Measurements from ENCODE around the gene DMPK. TPM values are rescaled to one million over a fixed set of nuclear protein-coding genes. Genes with fewer than 3 reads are reported as not detected.

Gene DMPK
- total RNA-seq, 2 donors from 2014 or later = 57.9 to 81.4 TPM

GRCh38 chr19:45780448-45781213 is 1.7 kb downstream of the DMPK start:
- WGBS, 2 donors = 20 to 27% methylated on average over 13 of the region's 13 CpGs
- intact Hi-C loops (cut with DNase I) = no loop called here
- H3K4me1 ChIP-seq = peaks cover 50% of the 10 kb centered on the region
- H3K36me3 ChIP-seq (replicated peaks in 1 of 2; ENCODE audit: insufficient read depth in 1 of 2, low read depth in 2 of 2) = peaks cover 0 to 3% of the 10 kb centered on the region in 2 donors
- peak in 1 of 4 donors; percentile 50 for DNase-seq
- H3K4me3 ChIP-seq = no peak overlapping the region
- no peak for TF ChIP-seq CTCF (IDR thresholded peaks at IDR 0.05)
- no peak for TF ChIP-seq POLR2A (IDR thresholded peaks at IDR 0.05)
- H3K27me3 ChIP-seq = no peaks in the 10 kb centered on the region
- peak overlapping the region; percentile 70 to 90 (median 86) for H3K27ac ChIP-seq
- H3K9me3 ChIP-seq = no peaks in the 10 kb centered on the region
- no peak for ATAC-seq

- DNase-seq = peak in 2 of 4 donors; percentile 51 to 61
Observed at GRCh38 chr19:45780146-45780447, 2.2 kb downstream of the DMPK start.

GRCh38 chr19:45779231-45780145 is 2.8 kb downstream of the DMPK start:
- H3K27me3 ChIP-seq = no peaks in the 10 kb centered on the region
- DNase-seq = peak; percentile 96 to 99 (median 96)
- no peak overlapping the region for H3K4me3 ChIP-seq
- H3K36me3 ChIP-seq (replicated peaks in 1 of 2; ENCODE audit: insufficient read depth in 1 of 2, low read depth in 2 of 2) = peaks cover 0 to 3% of the 10 kb centered on the region in 2 donors
- H3K4me1 ChIP-seq = peaks cover 50% of the 10 kb centered on the region
- TF ChIP-seq CTCF (IDR thresholded peaks at IDR 0.05) (peak; percentile 52 to 86 (median 70)), POLR2A (IDR thresholded peaks at IDR 0.05) (peak in 1 of 3 donors; percentile 21)
- intact Hi-C loops (cut with DNase I) = no loop called here
- WGBS, 2 donors = 6 to 12% methylated on average over 31 to 48 of the region's 48 CpGs
- no peaks in the 10 kb centered on the region for H3K9me3 ChIP-seq
- H3K27ac ChIP-seq = peak overlapping the region; percentile 70 to 90 (median 86)
- peak; percentile 88 for ATAC-seq

More at GRCh38 chr19:45780146-45780447, 2.2 kb downstream of the DMPK start:
- H3K27ac ChIP-seq = peak overlapping the region; percentile 70 to 90 (median 86)
- no peaks in the 10 kb centered on the region for H3K27me3 ChIP-seq
- no peaks in the 10 kb centered on the region for H3K9me3 ChIP-seq
- no peak overlapping the region for H3K4me3 ChIP-seq
- H3K4me1 ChIP-seq = peaks cover 50% of the 10 kb centered on the region
- no peak for ATAC-seq
- intact Hi-C loops (cut with DNase I) = no loop called here
- no peak for TF ChIP-seq CTCF (IDR thresholded peaks at IDR 0.05)
- TF ChIP-seq POLR2A (IDR thresholded peaks at IDR 0.05) = no peak
- WGBS, 2 donors = 37 to 38% methylated on average over 4 of the region's 4 CpGs
- H3K36me3 ChIP-seq (replicated peaks in 1 of 2; ENCODE audit: insufficient read depth in 1 of 2, low read depth in 2 of 2) = peaks cover 0 to 3% of the 10 kb centered on the region in 2 donors

GRCh38 chr19:45778010-45778661 is 4.2 kb downstream of the DMPK start:
- peaks cover 60% of the 10 kb centered on the region for H3K4me1 ChIP-seq
- no peak for ATAC-seq
- no peak overlapping the region for H3K27ac ChIP-seq
- DNase-seq = no peak
- H3K27me3 ChIP-seq = no peaks in the 10 kb centered on the region
- TF ChIP-seq POLR2A (IDR thresholded peaks at IDR 0.05) (no peak), CTCF (IDR thresholded peaks at IDR 0.05) (no peak)
- no peak overlapping the region for H3K4me3 ChIP-seq
- H3K9me3 ChIP-seq = no peaks in the 10 kb centered on the region
- intact Hi-C loops (cut with DNase I) = no loop called here
- WGBS, 2 donors = 92 to 94% methylated on average over 14 to 27 of the region's 28 CpGs
- peaks cover 0 to 3% of the 10 kb centered on the region in 2 donors for H3K36me3 ChIP-seq (replicated peaks in 1 of 2; ENCODE audit: insufficient read depth in 1 of 2, low read depth in 2 of 2)

All from body of pancreas (tissue), 4 donors.